PC-3 (cell line): Measurements from ENCODE around the gene LRRC70. TPM values are rescaled to one million over a fixed set of nuclear protein-coding genes. Genes with fewer than 3 reads are reported as not detected.

Experiments
- ATAC-seq: fragments of 200-7000 bp; cut with Tn5 transposase; 2 replicates; pipeline ENCODE4 v1.9.1; 2020; ENCODE audit warnings: mild to moderate bottlenecking, moderate library complexity
- BruUV-seq: library from RNA; stranded (reverse); fragments of 400-500 nt; replicated peaks from 2 replicates; lab custom pipeline; 2021; lab: Mats Ljungman, UMichigan
- CTCF ChIA-PET: fragments of 300-600 bp; sonication (Branson Sonifier 250); formaldehyde crosslinking; loops from one replicate; lab custom pipeline; 2022; ENCODE audit warnings: antibody characterized with exemption; lab: Charles Lee
- POLR2A ChIA-PET: fragments of 300-600 bp; sonication (Branson Sonifier 250); formaldehyde crosslinking; loops from one replicate; lab custom pipeline; 2022; ENCODE audit warnings: antibody characterized with exemption; ENCODE audit not compliant: unreplicated experiment; lab: Charles Lee
- DNase-seq: peaks from one replicate; pipeline ENCODE4 v3.0.0-alpha.2; 2015
- H2AFZ ChIP-seq: fragments of 300-600 bp; sonication (generic); 2 replicates; pipeline ENCODE4 v1.6.0; 2016; ENCODE audit warnings: antibody characterized with exemption, low read length
- H3F3A ChIP-seq: fragments of 300-600 bp; sonication (generic); one replicate; pipeline ENCODE4 v1.6.0; 2017; ENCODE audit warnings: antibody characterized with exemption, low read length, control low read depth, mild to moderate bottlenecking; ENCODE audit not compliant: unreplicated experiment
- H3K27ac ChIP-seq: fragments of 300-600 bp; sonication (generic); 2 replicates; pipeline ENCODE4 v1.5.1; 2016; ENCODE audit warnings: mild to moderate bottlenecking, low read length
- H3K27me3 ChIP-seq: fragments of 300-600 bp; sonication (generic); 2 replicates; pipeline ENCODE4 v1.6.1; 2016; ENCODE audit warnings: low read length, mixed read lengths
- H3K36me3 ChIP-seq: fragments of 300-600 bp; sonication (generic); 2 replicates; pipeline ENCODE4 v1.6.1; 2016; ENCODE audit warnings: low read depth, mixed run types, low read length, mixed read lengths
- H3K4me1 ChIP-seq: fragments of 300-600 bp; sonication (generic); 2 replicates; pipeline ENCODE4 v1.5.1; 2016; ENCODE audit warnings: low read length; ENCODE audit not compliant: insufficient read depth
- H3K4me2 ChIP-seq: fragments of 300-600 bp; sonication (generic); 2 replicates; pipeline ENCODE4 v1.6.0; 2016; ENCODE audit warnings: low read length
- H3K4me3 ChIP-seq: fragments of 300-600 bp; sonication (generic); 2 replicates; pipeline ENCODE4 v1.5.1; 2016; ENCODE audit warnings: mild to moderate bottlenecking, low read length, mixed read lengths
- H3K79me2 ChIP-seq: fragments of 300-600 bp; sonication (generic); 2 replicates; pipeline ENCODE4 v1.6.1; 2017; ENCODE audit warnings: low read length, mixed read lengths
- H3K9ac ChIP-seq: fragments of 300-600 bp; sonication (generic); 2 replicates; pipeline ENCODE4 v1.6.0; 2016; ENCODE audit warnings: mild to moderate bottlenecking, low read length
- H3K9me2 ChIP-seq: fragments of 300-600 bp; sonication (generic); replicated peaks from 2 replicates; pipeline ENCODE4 v1.6.1; 2016; ENCODE audit warnings: mixed run types, low read length, mixed read lengths
- H3K9me3 ChIP-seq: fragments of 300-600 bp; sonication (generic); 2 replicates; pipeline ENCODE4 v1.6.1; 2016; ENCODE audit warnings: low read length, mixed read lengths
- H4K20me1 ChIP-seq: fragments of 300-600 bp; sonication (generic); 2 replicates; pipeline ENCODE4 v1.6.1; 2016; ENCODE audit warnings: low read length, mixed read lengths
- EZH2 ChIP-seq: fragments of 300-600 bp; sonication (generic); IDR thresholded peaks from one replicate; pipeline ENCODE4 v1.6.1; 2017; ENCODE audit warnings: antibody characterized with exemption, mild to moderate bottlenecking, low read length; ENCODE audit not compliant: unreplicated experiment
- EZH2phosphoT487 ChIP-seq: fragments of 300-600 bp; sonication (generic); IDR thresholded peaks from 2 replicates; pipeline ENCODE4 v1.6.1; 2018; ENCODE audit warnings: mild to moderate bottlenecking, antibody characterized with exemption, low read length, borderline replicate concordance
- intact Hi-C: fragments of 100-400 bp; cut with micrococcal nuclease; formaldehyde crosslinking; loops from 2 replicates; pipeline ENCODE4 v1.9.0; 2023
- total RNA-seq: library from RNA; depleted of rRNA; stranded (reverse); fragments of >200 nt; gene quantifications from 2 replicates; pipeline ENCODE4 v1.2.3, GENCODE V29; 2014
- TF ChIP-seq, protein P1 (sequence below): fragments of 300-600 bp; sonication (generic); conservative IDR thresholded peaks from 2 replicates; pipeline ENCODE4 v1.5.1; 2017; ENCODE audit warnings: antibody characterized with exemption, low read depth, mild to moderate bottlenecking, low read length

The LRRC70 gene
- total RNA-seq, 1 experiment from 2014 or later = 1.5 TPM

DNA sequence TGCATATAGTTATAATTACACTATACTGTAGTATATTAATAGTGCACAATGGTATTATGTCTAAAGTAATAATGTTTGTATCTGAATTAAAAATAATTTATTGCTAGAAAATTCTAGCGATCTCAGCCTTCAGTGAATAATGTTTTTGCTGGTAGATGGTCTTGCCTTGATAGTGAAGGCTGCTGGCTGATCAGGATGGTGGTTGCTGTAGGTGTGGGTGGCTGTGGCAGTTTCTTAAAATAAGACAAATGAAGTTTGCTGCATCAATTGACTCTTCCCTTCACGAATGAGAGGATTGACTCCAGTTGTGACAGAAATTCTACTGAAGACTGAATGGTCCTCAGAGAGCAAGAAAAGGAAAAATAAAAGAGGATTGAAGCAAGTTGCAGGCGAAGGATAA is 19.7 kb upstream of the LRRC70 start:
- CTCF ChIA-PET = no interaction called here

DNA sequence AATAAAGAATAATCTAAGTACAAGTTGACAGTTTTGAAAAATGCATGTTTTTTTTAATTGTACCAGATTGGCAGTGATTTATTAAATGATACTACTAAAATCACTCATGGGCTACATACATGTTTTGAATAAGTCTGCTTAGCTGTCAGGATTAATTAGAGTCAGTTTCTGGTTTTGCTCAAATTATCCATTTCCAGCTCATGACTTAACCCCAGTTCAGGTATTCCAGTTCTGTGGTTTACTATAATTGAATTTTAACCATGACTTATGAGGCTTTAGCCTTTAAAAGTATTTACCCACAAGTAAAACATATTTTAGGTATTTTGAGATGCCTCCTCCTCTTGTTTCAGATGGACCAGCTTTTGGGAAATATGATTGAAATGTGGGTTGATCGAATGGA is 17.8 kb upstream of the LRRC70 start:
- DNase-seq (no peak), ATAC-seq (no peak)
- H3K79me2 ChIP-seq = no peaks in the 10 kb centered on the region
- no peaks in the 10 kb centered on the region for H3K9me2 ChIP-seq
- ChIA-PET CTCF (no interaction called here), POLR2A (no interaction called here)
- no peak overlapping the region for H3K9ac ChIP-seq
- H3K9me3 ChIP-seq = no peaks in the 10 kb centered on the region
- no peak overlapping the region for H3K4me2 ChIP-seq
- no peaks in the 10 kb centered on the region for H3F3A ChIP-seq
- no peak for TF ChIP-seq EZH2phosphoT487
- H3K36me3 ChIP-seq = no peaks in the 10 kb centered on the region
- intact Hi-C loops = no loop called here
- no peak overlapping the region for H3K4me3 ChIP-seq
- H3K27ac ChIP-seq = no peak overlapping the region
- H4K20me1 ChIP-seq = no peaks in the 10 kb centered on the region
- no peaks in the 10 kb centered on the region for H3K27me3 ChIP-seq
- H3K4me1 ChIP-seq = no peaks in the 10 kb centered on the region
- BruUV-seq = no TSS peak
- no peak overlapping the region for H2AFZ ChIP-seq

More for the DNA sequence above, 19.7 kb upstream of the LRRC70 start:
- H3F3A ChIP-seq = no peaks in the 10 kb centered on the region
- H4K20me1 ChIP-seq = no peaks in the 10 kb centered on the region
- intact Hi-C loops = no loop called here
- TF ChIP-seq EZH2phosphoT487 (no peak), EZH2 (no peak)
- TF ChIP-seq, protein P1, sequence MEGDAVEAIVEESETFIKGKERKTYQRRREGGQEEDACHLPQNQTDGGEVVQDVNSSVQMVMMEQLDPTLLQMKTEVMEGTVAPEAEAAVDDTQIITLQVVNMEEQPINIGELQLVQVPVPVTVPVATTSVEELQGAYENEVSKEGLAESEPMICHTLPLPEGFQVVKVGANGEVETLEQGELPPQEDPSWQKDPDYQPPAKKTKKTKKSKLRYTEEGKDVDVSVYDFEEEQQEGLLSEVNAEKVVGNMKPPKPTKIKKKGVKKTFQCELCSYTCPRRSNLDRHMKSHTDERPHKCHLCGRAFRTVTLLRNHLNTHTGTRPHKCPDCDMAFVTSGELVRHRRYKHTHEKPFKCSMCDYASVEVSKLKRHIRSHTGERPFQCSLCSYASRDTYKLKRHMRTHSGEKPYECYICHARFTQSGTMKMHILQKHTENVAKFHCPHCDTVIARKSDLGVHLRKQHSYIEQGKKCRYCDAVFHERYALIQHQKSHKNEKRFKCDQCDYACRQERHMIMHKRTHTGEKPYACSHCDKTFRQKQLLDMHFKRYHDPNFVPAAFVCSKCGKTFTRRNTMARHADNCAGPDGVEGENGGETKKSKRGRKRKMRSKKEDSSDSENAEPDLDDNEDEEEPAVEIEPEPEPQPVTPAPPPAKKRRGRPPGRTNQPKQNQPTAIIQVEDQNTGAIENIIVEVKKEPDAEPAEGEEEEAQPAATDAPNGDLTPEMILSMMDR = no peak
- DNase-seq = no peak
- no peak overlapping the region for H3K4me3 ChIP-seq
- no peak overlapping the region for H2AFZ ChIP-seq
- no peak for ATAC-seq
- no peaks in the 10 kb centered on the region; the same call in 1 of the 2 replicates for H3K4me1 ChIP-seq
- H3K79me2 ChIP-seq = no peaks in the 10 kb centered on the region
- H3K36me3 ChIP-seq = peaks cover 3% of the 10 kb centered on the region; the same call in 1 of the 2 replicates
- POLR2A ChIA-PET = no interaction called here
- no peaks in the 10 kb centered on the region for H3K9me3 ChIP-seq
- BruUV-seq = no TSS peak
- no peak overlapping the region for H3K9ac ChIP-seq
- H3K4me2 ChIP-seq = no peak overlapping the region
- H3K9me2 ChIP-seq = no peaks in the 10 kb centered on the region
- H3K27ac ChIP-seq = no peak overlapping the region
- no peaks in the 10 kb centered on the region for H3K27me3 ChIP-seq

DNA sequence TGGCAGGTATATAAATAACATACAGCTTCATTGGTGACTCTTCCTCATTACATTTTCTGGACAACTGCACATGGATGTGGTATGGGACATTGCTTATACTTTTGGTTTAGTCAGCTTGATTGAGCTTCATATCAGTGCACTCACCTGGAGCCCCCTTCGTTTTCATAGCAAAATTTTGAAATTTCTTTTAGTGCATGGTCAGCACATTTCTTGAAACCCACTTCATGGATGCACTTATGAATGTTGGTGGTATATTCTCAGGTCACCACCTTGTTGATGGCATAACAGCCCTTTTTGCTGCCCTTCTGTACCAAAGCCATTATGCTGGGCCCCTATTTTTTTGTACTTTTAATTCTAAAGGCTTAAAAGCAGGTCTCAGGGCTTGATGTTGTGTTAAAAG is 16.7 kb upstream of the LRRC70 start:
- no peak for TF ChIP-seq EZH2phosphoT487
- TF ChIP-seq EZH2 = no peak
- TF ChIP-seq, protein P1 = no peak
- H3K79me2 ChIP-seq = no peaks in the 10 kb centered on the region
- H4K20me1 ChIP-seq = no peaks in the 10 kb centered on the region
- H3K9me2 ChIP-seq = no peaks in the 10 kb centered on the region
- H3F3A ChIP-seq = no peaks in the 10 kb centered on the region
- H3K4me3 ChIP-seq = no peak overlapping the region
- no peak overlapping the region for H3K4me2 ChIP-seq
- CTCF ChIA-PET = no interaction called here
- H2AFZ ChIP-seq = no peak overlapping the region
- no peak overlapping the region for H3K27ac ChIP-seq
- H3K4me1 ChIP-seq = no peaks in the 10 kb centered on the region
- H3K9me3 ChIP-seq = no peaks in the 10 kb centered on the region
- DNase-seq = no peak
- no TSS peak for BruUV-seq
- no peak overlapping the region for H3K9ac ChIP-seq
- POLR2A ChIA-PET = no interaction called here
- H3K36me3 ChIP-seq = peaks cover 2% of the 10 kb centered on the region; the same call in 1 of the 2 replicates
- intact Hi-C loops = no loop called here
- no peak for ATAC-seq
- no peaks in the 10 kb centered on the region for H3K27me3 ChIP-seq
